Measurements from ENCODE around the gene TAF6.
"Not testable (repeated sequence)": the region's sequence is repeated elsewhere in the genome, so short reads cannot be mapped to it uniquely, and the experiment has no call there.

The TAF6 gene

DNA sequence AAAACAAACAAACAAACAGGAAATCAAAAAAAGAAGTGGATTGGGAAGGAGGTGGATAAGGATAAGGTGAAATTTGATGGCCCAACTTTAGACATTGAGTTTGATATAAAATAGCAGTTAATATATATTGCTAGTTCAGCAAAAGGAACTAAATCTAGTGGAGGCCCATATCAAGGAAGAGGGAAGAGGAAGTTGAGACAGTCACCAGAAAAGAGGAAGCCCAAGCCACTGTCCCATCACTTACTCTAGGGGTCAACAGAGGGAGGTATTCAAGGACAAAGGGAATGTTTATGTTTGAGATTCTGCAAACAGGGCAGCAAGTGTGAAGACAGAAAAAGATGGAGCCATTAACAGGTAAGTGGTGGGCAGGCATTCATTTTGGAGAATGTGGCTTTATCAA is 33.2 kb upstream of the TAF6 start:
- DNase-seq (ENCODE audit: low read depth): no peak

- DNase-seq (ENCODE audit: low read depth): peak; percentile 93
Observed at GRCh38 chr7:100148559-100149328, 29.6 kb upstream of the TAF6 start, which contains the start of gene LAMTOR4. TSS of gene LAMTOR4 (plus strand) at chr7:100148918. CDS start at chr7:100148973, 55 bp downstream.

GRCh38 chr7:100148225-100148558 is 29.0 kb upstream of the TAF6 start:
- DNase-seq (ENCODE audit: low read depth): no peak

- DNase-seq (ENCODE audit: low read depth): no peak
Observed at GRCh38 chr7:100147278-100147677, 28.1 kb upstream of the TAF6 start.

DNA sequence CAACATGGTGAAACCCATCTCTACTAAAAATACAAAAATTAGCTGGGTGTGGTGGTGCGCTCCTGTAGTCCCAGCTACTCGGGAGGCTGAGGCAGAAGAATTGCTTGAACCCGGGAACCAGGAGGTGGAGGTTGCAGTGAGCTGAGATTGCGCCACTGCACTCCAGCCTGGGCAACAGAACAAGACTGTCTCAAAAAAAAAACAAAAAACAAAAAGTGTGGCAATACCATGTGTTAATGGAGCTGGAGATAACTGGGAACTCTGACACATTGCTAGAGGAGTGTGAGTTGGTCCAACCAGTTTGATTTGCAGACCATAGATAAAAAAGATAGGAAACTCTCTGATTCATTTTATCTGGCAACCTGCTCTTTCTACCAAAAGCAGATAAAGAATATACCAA is 27.2 kb upstream of the TAF6 start:
- DNase-seq (ENCODE audit: low read depth): not testable (repeated sequence)

- DNase-seq (ENCODE audit: low read depth): no peak
Observed at GRCh38 chr7:100142461-100142860, 23.3 kb upstream of the TAF6 start.

DNA sequence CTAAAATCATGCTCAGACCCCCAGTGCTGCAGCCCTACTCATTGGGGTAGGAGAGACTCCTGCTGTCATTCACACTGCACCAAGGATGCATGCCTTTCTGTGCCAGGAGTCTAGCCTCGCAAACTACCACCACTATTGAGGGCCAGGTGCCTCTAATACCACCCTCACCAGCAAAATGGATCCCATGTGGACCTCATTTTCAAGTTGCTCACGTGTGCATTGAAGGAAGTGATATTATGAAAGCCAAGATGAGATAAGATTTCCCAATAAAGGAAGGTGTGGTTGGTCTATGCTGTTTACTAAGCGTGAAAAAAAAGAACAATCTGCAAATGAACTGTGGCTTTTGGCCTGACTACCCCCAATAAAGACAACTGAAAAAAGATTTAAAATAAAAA is 22.4 kb upstream of the TAF6 start:
- DNase-seq (ENCODE audit: low read depth): no peak

- DNase-seq (ENCODE audit: low read depth): no peak
Observed at GRCh38 chr7:100137851-100138760, 18.9 kb upstream of the TAF6 start.

DNA sequence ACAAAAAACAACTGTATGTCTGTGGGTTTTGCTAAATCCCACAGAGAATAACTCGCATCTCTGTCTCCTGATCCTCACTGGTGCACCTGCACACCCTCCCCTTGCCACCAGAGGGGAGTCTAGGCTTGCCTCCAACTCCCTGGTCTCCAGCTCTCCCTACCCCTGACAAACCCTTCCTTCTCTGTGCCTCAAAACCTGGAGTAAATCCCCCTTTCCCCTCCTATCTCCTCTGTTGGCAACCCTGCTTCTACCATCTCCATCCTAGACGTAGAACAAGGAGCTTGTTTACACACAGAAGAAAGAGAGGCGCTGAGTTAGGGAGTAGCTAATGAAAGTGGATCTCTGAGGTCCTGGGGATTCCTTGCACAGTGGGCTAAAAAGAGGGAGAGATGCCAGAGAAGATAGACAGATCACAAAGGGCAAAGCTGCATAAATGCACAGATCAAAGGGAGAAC is 13.6 kb upstream of the TAF6 start:
- DNase-seq (ENCODE audit: low read depth): no peak

DNA sequence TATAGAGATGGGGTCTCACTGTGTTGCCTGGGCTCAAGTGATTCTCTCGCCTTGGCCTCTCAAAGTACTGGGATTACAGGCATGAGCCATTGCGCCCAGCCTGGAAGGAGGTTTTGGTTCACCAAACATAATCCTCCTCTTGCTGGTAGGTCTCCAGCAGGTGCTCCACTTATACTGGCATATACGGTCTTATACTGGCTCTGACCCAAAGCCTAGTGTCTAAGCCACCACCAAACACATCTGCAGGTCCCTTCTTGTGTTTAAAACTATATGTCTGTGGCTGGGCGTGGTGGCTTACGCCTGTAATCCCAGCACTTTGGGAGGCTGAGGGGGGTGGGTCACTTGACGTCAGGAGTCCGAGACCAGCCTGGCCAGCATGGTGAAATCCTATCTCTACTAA is 13.0 kb upstream of the TAF6 start:
- no peak for DNase-seq (ENCODE audit: low read depth)

DNA sequence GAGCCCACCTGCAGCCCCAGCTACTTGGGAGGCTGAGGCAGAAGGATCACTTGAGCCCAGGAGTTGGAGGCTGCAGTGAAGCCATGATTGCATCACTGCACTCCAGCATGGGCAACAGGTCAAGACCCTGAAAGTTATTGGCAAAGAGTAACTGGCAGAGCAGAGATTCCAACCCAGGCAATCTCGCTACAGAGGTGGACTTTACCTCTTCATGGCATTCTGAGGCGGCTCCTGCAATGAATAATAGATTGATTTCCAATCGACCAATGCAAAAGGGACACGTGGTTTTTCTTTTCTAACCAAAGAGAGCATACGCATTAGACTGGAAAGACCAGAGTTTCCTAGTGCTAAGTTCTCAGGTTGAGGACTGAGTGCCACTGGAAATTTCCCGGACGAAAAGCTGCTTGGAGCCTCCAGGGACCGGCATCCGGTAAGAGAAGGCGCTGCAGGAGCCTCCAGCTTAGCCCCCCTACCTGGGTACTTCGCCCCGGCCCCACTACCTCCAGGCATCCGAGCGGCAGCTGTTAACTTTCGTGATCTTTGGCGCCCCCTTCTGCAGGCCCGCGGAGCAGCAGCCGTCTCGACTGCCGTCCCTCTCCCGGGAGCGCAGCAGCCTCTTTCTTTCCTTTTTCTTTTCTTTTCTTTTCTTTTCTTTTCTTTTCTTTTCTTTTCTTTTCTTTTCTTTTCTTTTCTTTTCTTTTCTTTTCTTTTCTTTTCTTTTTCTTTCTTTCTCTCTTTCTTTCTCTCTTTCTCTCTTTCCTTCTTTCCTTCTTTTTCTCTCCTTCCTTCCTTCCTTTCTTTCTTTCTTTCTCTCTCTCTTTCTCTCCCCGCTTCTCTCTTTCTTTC is 11.7 kb upstream of the TAF6 start:
- no peak for DNase-seq (ENCODE audit: low read depth)

GRCh38 chr7:100130220-100130607 is 11.1 kb upstream of the TAF6 start:
- not testable (repeated sequence) for DNase-seq (ENCODE audit: low read depth)

GRCh38 chr7:100128637-100128963 is 9.4 kb upstream of the TAF6 start:
- no peak for DNase-seq (ENCODE audit: low read depth)

DNA sequence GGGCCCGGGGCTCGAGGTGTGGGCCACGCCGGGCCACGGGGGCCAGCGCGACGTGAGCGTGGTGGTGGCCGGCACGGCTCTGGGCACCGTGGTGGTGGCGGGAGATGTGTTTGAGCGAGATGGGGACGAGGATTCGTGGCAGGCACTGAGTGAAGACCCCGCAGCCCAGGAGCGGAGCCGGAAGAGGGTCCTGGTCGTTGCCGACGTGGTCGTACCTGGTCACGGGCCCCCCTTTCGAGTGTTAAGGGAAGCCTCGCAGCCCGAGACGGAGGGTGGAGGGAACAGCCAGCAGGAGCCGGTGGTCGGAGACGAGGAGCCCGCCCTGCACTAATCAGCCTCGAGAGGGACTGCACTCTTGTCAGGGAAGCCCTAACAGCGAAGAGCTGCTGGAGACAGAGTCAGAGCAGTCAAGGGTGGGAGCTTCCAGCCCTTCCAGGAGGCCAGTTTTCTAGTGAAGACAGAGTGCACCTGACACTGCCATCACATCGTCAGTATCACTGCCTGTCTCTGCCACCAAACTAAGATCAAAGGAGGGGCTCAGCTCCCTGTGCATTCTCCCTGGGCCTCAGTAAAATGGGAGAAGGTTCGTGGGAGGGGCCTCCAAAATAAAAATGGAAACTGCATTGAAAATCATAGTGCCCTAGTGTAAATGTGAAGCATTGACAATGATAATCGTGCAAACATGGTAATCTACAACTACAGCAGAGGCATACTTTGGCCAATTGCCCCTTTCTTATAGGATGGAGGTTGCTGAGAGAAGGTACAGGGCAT is 8.9 kb upstream of the TAF6 start:
- no peak for DNase-seq (ENCODE audit: low read depth)

- no peak for DNase-seq (ENCODE audit: low read depth)
Observed at GRCh38 chr7:100126931-100127865, 8.0 kb upstream of the TAF6 start, which contains the start of gene MBLAC1. TSS of gene MBLAC1 (plus strand) at chr7:100126967. CDS start at chr7:100127396, 429 bp downstream.

DNA sequence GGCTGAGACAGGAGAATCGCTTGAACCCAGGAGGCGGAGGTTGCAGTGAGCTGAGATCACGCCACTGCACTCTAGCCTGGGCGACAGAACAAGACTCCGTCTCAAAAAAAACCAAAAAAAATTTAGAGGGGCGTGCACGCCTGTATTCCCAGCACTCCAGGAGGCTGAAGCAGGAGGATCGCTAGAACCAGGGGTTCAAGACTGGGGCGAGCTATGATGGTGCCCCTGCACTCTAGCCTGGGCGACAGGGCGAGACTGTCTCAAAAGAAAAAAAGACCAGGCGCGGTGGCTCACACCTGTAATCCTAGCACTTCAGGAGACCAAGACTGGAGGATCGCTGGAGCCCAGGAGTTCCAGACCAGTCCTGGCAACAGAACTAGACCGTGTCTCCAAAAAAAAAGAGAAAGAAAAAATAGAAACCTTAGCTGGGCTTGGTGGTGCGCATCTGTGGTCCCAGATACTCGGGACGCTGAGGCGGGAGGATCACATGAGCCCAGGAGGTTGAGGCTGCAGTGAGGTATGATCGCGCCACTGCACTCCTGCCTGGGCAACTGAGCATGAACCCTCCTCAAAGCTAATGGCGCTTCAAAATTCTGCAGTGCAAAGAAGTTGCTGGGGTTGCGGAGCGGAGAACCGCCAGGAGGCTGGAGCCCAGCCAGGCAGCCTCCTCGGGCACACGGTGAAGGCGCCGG is 7.2 kb upstream of the TAF6 start:
- DNase-seq (ENCODE audit: low read depth): no peak

GRCh38 chr7:100124301-100125230 is 5.4 kb upstream of the TAF6 start:
- no peak for DNase-seq (ENCODE audit: low read depth)

GRCh38 chr7:100122568-100122967 is 3.4 kb upstream of the TAF6 start:
- no peak for DNase-seq (ENCODE audit: low read depth)

DNA sequence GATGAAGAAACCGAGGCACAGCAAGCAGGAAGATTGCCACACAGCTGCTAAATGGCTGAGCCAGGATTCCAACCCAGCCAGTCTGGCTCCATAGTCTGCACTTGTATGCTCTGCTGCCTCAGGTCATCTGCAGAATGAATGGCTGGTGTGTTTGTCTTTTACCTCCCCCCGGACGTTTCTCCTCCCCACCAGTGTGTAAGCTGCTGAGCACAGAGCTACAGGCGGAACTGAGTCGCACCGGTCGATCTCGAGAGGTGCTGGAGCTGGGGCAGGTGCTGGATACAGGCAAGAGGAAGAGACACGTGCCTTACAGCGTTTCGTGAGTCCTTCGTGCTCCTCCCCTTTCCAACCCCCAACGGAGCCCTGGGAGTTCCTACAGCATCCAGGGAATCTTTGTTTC is 2.9 kb upstream of the TAF6 start:
- DNase-seq (ENCODE audit: low read depth): no peak
